Right atrium auricular region (tissue), 2 donors: ENCODE results near the gene CDCA8. TPM values are rescaled to one million over a fixed set of nuclear protein-coding genes. Genes with fewer than 3 reads are reported as not detected.

Experiments
- DNase-seq: peaks from one replicate; pipeline ENCODE4 v3.0.0-alpha.2; 2019; ENCODE audit warnings: low spot score
- H3K27ac ChIP-seq, 2 donors: fragments of 200-600 bp; sonication (generic); 1 replicate in 1 of 2; 2 replicates in 1 of 2; pipeline ENCODE4 v1.5.1; 2016 to 2019
- H3K27me3 ChIP-seq, 2 donors: fragments of 200-600 bp; sonication (generic); one replicate each; pipeline versions ENCODE4 v1.5.1 to v1.6.0; 2017 to 2019
- H3K36me3 ChIP-seq: fragments of 200-600 bp; sonication (generic); one replicate; pipeline ENCODE4 v1.5.1; 2016
- H3K4me1 ChIP-seq, 2 donors: fragments of 200-600 bp; sonication (generic); one replicate each; pipeline versions ENCODE4 v1.5.1 to v1.6.0; 2017 to 2019
- H3K4me3 ChIP-seq, 2 donors: fragments of 200-600 bp; sonication (generic); 1 replicate in 1 of 2; 2 replicates in 1 of 2; pipeline ENCODE4 v1.5.1; 2017 to 2019; ENCODE audit warnings: mild to moderate bottlenecking in 1 of 2, moderate library complexity in 1 of 2
- H3K9me3 ChIP-seq, 2 donors: fragments of 200-600 bp; sonication (generic); one replicate each; pipeline ENCODE4 v1.5.1; 2019
- total RNA-seq, 2 donors: library from RNA; depleted of rRNA; stranded (reverse); fragments of >200 nt; gene quantifications; one replicate each; pipeline ENCODE4 v1.1.0, GENCODE V29; 2016
- TF ChIP-seq, protein P1 (sequence below), 2 donors: fragments of 200-600 bp; sonication (generic); IDR thresholded peaks; one replicate each; pipeline ENCODE4 v1.5.1; 2019; ENCODE audit warnings: antibody characterized with exemption in 2 of 2

The CDCA8 gene
- total RNA-seq, 2 donors from 2014 or later, result 0.48 to 0.55 TPM

DNA sequence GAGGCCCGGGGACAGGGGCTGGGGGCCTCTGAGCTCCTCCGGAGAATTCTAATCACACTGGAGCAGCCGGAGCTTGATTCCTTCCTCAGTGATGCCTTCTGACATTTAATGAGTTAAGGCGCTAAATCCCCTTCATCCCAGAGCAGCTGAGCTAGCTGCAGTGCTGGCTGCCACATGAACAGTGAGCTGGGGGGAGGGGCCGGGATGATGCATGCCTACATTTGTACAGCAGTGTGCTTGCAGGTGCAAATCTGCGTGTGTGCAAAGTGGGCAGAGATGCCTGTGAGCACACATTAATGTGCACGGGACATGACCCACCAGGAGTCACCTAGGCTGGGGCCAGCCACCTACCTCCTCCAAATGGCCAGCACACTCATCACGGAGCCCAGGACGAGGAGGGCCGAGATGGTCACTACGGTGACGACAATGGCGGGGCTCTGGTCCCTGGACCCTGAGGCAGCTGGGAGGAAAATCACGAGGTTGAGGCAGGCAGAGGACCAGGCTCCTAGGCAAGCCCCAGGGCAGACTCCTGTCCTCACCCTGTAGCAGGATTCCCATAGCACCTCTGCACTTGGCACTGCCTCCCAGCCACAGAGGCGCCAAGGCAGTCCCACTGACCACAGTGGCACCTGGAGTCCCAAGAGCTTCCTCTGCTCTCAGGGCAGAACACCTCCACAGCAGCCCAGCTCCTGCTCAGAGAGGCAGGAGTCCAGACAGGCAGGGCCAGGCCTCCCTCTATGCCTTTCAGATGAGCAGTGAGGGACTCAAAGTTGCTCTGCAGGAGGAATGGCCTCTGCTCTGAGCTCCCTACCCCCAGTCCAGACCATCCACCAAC lies 34.7 kb downstream of the CDCA8 start:
- Histone ChIP-seq H3K9me3 (no peaks in the 10 kb centered on the region), H3K4me3 (no peak overlapping the region), H3K27me3 (no peaks in the 10 kb centered on the region), H3K36me3 (no peaks in the 10 kb centered on the region), H3K27ac (no peak overlapping the region), H3K4me1 (no peaks in the 10 kb centered on the region)
- no peak for DNase-seq
- TF ChIP-seq, protein P1, sequence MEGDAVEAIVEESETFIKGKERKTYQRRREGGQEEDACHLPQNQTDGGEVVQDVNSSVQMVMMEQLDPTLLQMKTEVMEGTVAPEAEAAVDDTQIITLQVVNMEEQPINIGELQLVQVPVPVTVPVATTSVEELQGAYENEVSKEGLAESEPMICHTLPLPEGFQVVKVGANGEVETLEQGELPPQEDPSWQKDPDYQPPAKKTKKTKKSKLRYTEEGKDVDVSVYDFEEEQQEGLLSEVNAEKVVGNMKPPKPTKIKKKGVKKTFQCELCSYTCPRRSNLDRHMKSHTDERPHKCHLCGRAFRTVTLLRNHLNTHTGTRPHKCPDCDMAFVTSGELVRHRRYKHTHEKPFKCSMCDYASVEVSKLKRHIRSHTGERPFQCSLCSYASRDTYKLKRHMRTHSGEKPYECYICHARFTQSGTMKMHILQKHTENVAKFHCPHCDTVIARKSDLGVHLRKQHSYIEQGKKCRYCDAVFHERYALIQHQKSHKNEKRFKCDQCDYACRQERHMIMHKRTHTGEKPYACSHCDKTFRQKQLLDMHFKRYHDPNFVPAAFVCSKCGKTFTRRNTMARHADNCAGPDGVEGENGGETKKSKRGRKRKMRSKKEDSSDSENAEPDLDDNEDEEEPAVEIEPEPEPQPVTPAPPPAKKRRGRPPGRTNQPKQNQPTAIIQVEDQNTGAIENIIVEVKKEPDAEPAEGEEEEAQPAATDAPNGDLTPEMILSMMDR (IDR thresholded peaks at IDR 0.05), result no peak

DNA sequence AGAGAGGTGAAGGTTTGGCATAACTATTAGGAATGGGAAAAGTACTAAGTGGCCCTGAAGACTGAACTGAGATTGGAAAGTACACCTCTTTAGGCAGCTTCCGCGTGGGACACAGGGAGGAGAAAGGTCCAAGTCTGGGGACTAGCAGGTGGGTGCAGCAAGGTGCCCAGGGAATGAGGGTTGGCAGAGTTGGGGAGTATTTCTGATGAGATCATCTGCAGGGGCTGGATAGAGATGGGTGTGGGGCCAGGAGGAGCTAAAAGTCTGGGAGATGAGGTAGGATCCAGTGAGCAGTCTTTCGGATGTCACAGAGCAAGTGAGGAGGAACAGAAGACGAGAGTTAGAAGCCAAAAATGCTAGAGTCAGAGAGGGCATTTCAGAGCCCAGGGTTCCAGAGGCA lies 36.1 kb downstream of the CDCA8 start:
- Histone ChIP-seq H3K27me3 (no peaks in the 10 kb centered on the region), H3K9me3 (no peaks in the 10 kb centered on the region), H3K27ac (no peak overlapping the region), H3K4me1 (no peaks in the 10 kb centered on the region), H3K36me3 (no peaks in the 10 kb centered on the region), H3K4me3 (no peak overlapping the region)
- TF ChIP-seq, protein P1 (IDR thresholded peaks at IDR 0.05), result no peak
- no peak for DNase-seq

DNA sequence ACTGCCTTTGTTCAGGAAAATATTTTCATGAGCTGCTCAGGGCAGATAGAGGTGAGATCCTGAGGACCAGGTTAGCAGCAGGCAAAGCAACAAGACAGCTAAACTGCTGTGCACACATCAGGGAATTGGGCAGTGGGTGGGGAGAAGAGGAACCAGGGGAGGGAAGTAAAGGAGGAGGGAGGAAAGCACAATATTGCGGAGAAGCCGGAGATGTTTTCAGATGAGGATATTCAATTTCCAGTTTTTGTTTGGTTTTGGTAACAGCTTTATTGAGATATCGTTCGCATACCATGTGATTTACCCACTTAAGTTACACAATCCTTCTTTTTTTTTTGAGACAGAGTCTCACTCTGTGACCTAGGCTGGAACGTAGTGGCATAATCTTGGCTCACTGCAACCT lies 38.1 kb downstream of the CDCA8 start:
- Histone ChIP-seq H3K4me3 (no peak overlapping the region), H3K27ac (no peak overlapping the region), H3K27me3 (peaks cover 0 to 5% of the 10 kb centered on the region in 2 donors), H3K36me3 (no peaks in the 10 kb centered on the region), H3K4me1 (no peaks in the 10 kb centered on the region), H3K9me3 (no peaks in the 10 kb centered on the region)
- TF ChIP-seq, protein P1 (IDR thresholded peaks at IDR 0.05), result no peak
- no peak for DNase-seq

DNA sequence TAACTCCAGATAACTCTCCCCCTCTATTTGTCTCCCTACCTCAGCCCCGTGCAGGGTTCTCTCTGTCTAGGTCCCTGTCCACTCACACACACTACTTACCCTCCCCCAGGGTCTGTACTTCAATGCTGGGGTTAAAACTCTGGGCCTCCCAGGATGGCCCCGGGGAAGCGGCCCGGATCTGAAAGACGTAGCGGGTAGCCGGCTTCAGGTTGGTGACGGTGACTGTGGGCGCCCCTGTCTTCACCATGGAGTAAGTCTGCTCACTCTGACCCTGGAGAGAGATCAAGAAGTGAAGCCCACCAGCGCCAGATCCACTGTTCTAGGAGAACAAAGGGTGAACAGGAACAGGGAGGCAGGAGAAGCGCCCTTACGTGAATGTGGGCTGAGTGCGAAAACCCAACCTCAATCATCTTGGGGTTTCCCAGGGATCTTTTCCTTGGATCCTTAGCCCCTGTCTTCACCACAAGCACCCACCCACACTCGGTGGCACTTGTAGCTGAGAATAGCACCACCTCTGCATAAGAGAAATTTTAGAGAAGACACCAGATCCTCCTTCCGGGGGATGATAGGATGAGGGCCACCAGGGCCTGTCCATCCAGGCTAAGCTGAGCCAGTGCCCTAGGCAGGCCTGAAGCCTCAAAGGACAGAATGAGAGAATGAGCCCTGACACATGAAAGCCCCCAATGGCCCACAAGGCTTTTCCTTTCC lies 39.1 kb downstream of the CDCA8 start:
- TF ChIP-seq, protein P1 (IDR thresholded peaks at IDR 0.05), result no peak

DNA sequence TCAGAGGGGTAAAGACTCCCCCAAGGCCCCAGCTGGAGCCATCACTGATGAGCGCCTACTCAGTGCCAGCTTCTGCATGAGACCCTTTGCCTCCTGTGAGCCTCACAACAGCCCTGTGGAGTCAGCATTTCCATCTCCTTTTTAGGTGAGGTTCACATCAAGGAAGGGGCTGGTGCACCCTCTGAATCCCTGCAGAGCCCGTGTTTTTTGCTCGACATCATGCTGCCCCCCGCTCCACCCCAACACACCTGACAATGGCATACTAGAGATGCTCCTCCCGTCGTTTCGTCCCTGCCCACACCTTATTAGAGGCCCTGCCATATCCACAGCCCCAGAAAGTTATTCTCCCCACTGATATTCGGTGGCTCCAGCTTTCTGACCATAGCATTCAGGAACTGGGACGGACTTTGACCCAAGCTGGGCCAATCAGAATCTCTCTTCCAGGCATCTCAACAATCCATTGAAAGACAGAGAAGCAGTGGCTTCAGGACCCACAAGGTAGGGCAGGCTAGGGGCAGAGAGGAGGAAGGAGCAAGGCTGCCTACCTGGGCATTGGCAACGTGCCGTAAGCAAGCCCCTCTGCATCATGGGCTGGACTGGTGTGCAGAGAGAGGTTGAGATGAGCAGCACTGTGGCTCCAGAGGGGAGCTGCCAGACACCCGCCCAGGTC lies 39.9 kb downstream of the CDCA8 start:
- Histone ChIP-seq H3K4me1 (no peaks in the 10 kb centered on the region), H3K4me3 (no peak overlapping the region), H3K27me3 (peaks cover 0 to 6% of the 10 kb centered on the region in 2 donors), H3K9me3 (no peaks in the 10 kb centered on the region), H3K36me3 (no peaks in the 10 kb centered on the region), H3K27ac (no peak overlapping the region)
- no peak for DNase-seq
- TF ChIP-seq, protein P1 (IDR thresholded peaks at IDR 0.05), result no peak

More for the DNA sequence above, 39.1 kb downstream of the CDCA8 start:
- Histone ChIP-seq H3K27me3 (peaks cover 0 to 6% of the 10 kb centered on the region in 2 donors), H3K4me3 (no peak overlapping the region), H3K36me3 (no peaks in the 10 kb centered on the region), H3K4me1 (no peaks in the 10 kb centered on the region), H3K27ac (no peak overlapping the region), H3K9me3 (no peaks in the 10 kb centered on the region)
- DNase-seq, result no peak
